IPS-NIHi11 (cell line): ENCODE results near the gene OR52N5.

ENCODE experiments used
- DNase-seq: peaks from one replicate; pipeline ENCODE4 v3.0.0; 2012; ENCODE audit warnings: mixed read lengths, low spot score

The OR52N5 gene

DNA sequence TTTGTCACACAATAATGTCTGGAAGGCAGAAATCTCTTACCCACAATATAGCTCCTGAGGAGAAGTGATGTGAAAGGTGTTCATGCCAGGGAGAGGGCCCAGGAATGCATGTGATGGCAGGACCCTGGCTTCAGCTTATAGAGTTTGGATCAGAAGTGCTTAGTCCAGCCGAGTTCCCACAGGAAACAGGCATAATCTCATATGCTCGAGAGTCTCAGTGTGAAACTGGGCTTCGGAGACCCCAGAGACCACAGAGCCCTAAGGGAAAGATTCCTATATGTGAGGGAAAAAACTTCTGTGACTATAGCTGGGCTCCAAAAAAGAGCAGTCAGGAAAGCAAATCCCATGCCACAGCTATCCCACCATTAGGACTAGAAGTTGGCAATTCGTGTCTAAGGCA, at the start of gene OR52N5:
OR52N5 (minus strand) TSS at position 101 of the 400 bp plus-strand sequence. CDS start 4,721 bp downstream, outside the sequence.
- DNase-seq, result no peak

DNA sequence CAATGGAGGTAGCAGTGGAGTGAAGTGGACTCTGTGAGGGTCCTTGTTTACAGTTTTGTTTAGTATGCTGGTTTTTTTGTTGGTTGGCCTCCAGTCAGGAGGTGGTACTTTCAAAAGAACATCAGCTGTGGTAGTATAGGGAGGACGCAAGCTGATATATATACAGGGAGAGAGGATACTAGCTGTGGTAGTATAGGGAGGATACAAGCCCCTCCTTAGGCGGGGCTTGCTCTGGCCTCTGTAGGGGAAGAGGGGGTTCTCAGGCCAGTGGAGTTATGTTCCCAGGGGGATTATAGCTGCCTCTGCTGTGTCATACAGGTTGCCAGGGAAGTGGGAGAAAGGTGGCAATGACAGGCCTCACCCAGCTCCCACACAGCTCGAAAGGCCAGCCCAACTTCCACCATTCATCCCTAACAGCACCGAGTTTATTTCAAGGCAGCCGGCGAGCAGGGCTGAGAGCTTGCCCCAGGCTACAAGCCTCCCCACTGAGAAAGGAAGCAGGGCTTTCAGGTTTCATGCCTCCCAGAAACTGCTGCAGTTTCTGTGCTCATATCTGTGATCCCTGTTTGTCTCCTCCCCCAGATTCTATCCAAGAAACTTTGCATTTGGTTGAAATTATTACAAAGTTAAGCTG, 48.2 kb upstream of the OR52N5 start:
- DNase-seq, result no peak

DNA sequence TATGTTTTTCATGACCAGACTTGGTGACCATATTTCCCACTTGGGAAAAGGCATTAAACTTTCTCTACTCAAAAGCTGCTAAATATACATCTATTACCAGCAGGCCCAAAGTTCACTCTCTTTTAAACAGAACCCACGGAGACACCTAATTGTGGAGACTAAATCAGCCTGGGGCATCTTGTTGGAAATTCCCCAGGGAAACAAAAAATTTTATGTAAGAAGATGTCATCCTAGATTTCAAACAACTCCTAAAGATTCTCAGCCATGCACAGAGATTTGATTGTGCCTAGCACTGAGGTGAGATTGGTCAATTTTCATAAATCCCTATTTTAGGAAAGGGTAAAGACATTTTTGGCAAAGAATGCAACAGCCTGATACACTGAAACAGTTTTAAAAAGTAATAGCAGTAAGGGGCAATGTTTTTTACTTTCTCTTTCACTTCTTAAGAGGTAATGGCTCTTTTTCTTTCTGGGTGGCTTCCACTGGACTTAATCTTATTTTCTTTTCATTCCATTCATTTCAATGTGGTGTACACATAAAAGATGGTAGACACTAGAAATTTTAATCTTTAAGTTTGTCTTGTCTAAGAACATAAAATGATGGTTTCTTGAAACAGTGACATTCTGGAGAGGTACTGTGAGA, 35.2 kb upstream of the OR52N5 start:
- no peak for DNase-seq

DNA sequence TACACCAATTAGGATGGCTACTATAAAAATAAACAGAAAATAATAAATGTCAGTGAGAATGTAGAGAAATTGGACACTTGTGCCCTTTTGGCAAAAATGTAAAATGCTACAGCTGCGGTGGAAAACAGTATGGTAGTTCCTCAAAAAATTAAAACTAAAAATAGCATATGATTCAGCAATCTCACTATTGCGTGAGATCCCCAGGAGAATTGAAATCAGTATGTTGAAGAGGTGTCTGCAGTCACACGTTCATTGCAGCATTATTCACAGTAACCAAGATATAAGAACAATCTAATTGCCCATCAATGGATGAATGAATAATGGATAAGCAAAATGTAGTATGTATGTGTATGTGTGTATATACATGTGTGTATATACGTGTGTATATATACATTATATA, 32.4 kb upstream of the OR52N5 start:
- DNase-seq, result no peak

DNA sequence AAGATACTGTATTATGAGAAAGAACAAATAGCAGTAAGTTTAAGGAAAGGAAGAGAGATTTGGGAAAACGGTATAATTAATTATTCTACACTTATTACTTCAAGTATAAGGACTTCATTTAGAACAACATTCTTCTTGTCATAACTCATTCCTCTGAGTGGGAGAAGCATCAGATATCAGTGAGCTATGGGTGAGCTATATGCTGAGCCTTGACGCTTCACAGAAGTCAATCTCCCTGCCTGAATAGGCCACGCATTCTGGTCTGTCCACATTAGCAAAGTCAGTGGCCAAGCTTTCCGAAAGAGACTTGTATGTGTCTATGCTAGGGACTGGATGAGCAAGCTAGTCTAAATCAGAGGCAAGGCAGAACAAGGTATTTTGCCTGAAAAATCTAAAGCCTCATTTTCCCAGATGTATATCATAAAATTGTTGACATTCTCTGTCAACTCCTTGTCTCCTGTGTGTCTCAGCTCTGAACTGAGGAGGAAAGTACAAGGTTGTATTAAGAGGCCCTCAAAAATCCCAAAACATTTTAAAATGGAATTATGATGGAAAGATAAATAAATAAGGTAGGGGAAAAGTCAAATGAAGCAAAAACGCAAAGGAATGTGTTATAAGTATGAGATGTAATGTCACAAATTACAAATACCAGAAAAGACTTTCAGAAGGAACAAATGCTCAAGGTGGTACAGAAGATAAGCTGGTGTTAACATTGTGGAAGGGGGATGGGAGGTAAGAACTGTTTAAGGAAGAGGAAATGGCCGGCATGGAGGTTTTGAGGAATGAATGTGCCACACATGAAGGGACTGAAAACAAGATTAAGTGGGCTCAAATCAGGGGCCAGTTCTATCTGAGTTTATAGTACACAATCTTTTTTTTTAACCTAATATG, 27.0 kb upstream of the OR52N5 start:
- DNase-seq, result no peak

DNA sequence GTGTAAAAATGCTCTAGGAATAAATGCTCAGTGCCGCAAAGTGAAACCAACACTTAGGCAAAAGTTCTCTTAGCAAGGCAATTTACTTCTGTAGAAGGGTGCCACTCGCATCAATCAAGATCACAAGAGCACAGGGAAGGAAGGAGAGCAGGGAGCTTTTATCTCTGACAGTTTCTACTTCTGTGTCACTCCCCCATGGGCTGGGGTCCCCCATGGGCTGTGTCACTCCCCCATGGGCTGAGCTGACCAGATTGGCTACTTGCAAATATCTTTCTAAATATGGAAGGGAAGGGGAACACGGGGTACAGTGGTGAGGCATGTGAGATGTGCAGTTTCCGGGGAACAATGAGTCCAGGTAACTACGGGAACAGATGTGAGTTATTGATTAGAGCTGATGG, 26.0 kb upstream of the OR52N5 start:
- DNase-seq, result no peak

DNA sequence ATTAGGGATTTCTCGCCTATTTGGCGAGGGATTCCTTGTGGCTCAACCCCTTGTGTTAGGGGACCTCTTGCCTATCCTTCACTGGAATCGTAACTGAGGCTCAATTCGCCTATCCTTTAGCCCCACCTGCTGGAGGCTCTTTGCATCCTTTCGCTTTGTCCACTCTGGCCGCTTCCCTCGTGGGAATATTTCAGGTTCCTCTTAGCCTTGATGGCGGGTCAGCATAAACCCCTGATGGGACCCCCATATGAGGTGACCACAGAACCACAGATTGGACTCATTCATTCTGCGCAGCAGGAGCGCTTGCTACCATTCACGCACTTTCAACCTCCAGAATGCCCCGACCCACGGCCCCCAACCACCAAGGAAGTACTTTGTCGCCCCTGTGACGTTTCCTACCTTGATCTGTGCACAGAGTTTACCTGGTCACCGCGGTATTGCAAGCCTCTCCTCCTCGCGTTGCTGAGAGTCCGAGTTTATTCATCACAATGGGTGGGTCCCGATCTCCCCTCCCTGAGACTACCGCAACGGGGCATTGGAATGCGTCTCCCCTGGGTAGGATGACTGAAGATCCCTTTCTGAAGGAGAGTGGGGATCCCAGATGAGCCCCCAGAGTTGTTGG, 25.5 kb upstream of the OR52N5 start, which contains the start of gene OR52N2:
OR52N2 (plus strand) TSS at position 425 of the 622 bp plus-strand sequence. CDS start 11,412 bp downstream, outside the sequence.
- DNase-seq, result peak; percentile 49

DNA sequence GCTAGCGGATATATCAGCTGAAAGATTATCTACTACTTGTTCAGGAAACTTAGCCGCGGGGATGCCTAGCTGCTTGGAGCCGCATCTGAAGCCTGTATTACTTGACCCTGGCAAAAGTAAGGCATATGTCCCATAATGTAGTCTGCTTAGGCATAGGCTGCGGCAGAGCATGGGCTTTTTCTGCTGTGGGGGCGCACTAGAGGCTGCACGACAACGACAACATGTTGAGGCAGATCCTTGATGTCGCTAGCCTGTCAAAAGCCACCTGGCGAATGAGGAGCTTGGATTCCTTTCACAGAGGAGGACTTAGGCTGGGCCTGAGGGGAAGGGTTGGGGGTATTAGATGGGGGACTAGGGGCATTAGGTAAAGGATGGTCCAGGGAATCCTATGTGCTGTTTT, 24.4 kb upstream of the OR52N5 start:
- DNase-seq, result no peak

DNA sequence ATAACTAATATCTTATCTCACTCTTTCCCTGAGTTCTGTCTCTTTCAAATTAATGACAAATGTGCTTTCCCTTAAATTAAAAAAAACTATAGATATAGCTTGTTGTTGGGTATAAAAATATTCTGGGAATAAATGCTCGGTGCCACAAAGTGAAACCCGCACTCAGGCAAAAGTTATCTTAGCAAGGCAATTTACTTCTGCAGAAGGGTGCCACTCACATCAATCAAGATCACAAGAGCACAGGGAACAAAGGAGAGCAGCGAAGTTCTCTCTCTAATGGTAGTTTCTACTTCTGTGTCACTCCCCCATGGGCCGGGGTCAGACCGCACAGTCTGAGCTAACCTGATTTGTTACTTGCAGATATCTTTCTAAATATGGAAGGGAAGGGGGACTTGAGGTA, 20.8 kb upstream of the OR52N5 start:
- DNase-seq, result no peak

DNA sequence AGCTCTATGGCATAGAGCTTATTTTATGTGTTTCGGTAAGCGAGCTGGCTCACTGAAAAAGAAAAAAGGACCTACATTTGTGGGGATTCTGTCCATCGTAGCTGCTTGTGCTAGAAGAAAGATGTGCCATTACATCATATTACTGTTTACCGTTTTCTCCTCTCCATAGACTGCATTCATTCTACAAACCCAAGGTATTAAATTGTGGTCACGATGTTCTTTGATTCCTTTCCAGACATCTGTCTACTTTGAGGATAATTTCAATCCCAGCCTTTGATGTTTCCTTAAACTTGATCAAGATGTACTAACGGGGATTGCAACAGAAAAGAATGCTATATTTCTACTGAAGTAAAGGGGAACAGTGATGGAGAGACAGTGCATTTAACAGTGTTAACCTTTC, 13.4 kb upstream of the OR52N5 start:
- no peak for DNase-seq

DNA sequence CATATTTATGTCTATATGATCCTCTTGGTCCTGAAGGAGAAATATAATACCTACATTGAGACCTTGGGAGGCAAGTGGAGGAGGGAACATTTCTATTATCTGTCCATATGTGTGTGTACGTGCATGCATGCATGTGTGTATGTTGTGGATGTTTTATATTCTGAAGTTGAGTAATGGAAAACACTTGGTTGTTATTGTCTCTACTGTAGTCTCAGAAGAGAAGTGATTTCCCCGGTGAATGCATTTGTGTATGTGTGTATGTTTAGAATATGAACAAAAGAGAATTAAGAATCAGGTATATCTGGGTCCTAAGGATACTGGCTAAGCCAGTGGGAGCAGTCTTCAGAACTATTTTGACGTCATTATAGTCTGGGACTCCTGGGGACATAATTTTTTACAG, 8.0 kb upstream of the OR52N5 start, which contains the start of gene OR52N1:
OR52N1 (minus strand) TSS at position 101 of the 400 bp plus-strand sequence. CDS start 2,449 bp downstream, outside the sequence.
- DNase-seq, result no peak

DNA sequence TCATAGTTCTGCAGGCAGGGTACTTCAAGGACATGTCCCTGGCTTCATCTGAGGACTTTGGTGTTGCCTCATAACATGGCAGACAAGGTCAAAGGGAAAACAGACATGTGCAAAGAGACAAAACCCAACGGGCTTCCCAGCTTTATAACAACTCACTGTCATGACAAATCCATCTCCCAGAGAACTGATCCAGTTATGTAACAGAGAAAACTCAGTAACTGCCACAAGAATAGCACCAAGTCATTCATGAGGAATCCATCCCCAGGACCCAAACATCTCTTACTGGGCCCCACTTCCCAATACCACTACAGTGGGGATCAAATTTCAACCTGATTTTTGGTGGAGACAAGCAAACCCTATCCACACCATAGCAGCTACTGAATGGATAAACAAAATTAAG, 16.1 kb downstream of the OR52N5 start:
- DNase-seq, result no peak

DNA sequence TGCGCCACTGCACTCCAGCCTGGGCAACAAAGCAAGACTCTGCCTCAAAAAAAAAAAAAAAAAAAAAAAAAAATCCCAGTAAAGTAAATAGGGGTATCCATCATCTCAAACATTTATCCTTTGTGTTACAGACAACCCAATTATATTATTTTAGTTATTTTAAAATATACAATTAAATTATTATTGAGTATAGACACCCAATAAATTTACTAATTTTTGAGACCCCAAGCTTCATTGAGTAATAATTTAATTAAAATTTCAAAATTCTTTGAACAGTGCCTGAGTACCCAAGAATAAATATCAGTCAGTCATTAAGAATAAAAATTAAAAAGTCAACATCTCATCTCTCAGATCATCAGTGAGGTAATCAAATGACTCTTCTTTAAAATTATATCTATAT, 29.2 kb downstream of the OR52N5 start, which contains the start of gene OR52N4:
OR52N4 (plus strand) TSS at position 301 of the 400 bp plus-strand sequence. CDS start 498 bp downstream, outside the sequence.
- DNase-seq, result no peak

DNA sequence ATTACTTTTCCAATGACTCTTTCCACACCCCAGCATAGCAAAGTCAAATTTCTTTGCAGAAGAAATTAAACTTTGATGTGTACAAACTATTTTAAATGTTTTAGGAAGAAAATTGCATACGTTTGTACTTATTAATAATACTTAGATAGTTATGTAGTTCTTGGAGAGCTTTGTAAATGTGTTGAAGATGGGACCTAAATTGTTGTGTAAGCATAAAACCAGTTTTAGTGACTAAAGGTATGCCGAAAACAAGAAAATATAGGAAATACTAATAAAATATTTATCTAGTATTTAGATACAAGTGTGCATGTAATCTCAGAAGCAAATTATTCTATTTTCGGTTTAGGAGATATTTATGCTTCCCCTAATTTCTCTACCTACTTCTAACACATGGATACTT, 33.3 kb downstream of the OR52N5 start:
- no peak for DNase-seq

DNA sequence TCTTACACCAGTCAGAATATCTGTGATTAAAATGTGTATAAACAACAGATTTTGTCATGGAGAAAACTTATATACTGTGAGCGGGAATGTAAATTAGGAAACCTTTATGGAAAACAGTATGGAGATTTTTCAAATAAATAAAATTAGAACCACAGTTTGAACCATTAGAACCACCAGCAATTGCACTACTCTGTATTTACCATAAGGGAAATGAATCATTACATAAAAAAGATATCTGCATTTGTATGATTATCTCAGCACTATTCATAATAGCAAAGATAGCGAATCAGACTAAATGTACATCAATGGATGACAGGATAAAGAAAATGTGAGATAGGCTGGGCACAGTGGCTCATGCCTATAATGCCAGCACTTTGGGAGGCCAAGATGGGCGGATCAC, 36.5 kb downstream of the OR52N5 start:
- no peak for DNase-seq

DNA sequence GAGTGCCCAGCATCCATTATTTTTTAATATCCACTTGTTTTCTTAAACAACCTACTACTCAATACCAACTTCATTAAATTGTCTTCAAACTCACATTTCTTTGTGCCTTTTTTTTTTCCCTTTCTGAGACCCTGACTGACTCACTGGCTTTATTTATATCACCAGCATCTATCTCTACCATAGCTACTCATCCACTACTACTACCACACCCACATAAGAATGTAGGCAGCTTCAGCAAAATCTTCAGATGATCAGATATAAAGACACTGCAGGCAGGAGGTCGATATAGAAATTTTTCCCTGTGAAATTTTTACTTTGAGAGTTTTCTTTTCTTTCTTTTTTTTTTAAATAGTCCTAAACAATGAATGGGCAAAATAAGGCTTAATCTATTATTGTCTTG, 44.7 kb downstream of the OR52N5 start:
- no peak for DNase-seq

DNA sequence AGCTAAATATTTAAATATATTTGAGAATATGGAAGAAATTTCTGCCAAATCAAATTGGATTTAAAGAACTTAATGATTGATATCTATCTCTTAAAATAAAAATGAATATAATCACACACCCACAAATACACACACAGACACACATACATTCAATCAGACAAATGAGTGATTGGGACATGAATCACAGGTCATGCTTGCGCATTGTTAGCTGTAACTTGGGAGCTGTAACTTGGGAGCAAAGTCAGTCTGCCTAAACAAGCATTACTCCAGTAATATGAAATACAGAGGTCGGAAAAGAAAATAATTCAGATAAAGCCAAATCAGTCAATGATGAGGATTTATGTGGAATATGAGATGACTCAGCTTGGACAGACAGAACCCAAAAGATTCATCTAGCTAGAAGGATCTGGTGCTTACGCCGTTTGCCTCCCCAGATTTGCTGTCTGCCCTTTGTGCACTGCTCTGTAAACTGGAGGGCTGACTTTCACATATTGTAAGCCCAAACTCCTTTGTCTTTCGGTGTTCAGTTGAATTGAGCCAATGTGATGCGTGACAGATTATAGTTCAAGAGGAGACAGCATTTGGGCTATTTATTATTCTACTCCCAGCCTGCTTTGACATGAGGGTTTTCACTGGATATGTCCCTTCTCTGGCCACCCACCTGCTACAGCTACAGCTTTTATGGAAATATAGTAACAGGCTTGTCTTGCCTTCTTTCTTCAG, 45.3 kb downstream of the OR52N5 start:
- no peak for DNase-seq

DNA sequence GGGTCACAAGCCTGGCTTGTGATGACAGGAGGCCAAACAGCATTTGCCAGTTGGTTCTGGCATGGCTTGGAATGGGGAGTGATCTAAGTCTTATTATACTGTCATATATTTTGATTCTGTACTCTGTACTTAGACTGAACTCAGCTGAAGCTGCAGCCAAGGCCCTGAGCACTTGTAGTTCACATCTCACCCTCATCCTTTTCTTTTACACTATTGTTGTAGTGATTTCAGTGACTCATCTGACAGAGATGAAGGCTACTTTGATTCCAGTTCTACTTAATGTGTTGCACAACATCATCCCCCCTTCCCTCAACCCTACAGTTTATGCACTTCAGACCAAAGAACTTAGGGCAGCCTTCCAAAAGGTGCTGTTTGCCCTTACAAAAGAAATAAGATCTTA, 46.1 kb downstream of the OR52N5 start:
- DNase-seq, result no peak

DNA sequence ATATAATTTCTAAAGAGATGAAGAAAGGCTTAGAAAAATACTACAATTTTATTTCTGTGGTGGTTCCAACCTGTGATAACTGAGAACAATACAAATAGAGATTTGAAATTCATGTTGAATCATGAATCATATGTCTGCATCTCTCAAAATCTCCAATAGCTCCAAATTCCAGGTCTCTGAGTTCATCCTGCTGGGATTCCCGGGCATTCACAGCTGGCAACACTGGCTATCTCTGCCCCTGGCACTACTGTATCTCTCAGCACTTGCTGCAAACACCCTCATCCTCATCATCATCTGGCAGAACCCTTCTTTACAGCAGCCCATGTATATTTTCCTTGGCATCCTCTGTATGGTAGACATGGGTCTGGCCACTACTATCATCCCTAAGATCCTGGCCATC, 46.8 kb downstream of the OR52N5 start, which contains the start of gene OR56B1:
OR56B1 (plus strand) TSS at position 53 of the 400 bp plus-strand sequence; CDS start at position 122, 69 bp downstream.
- DNase-seq, result no peak

DNA sequence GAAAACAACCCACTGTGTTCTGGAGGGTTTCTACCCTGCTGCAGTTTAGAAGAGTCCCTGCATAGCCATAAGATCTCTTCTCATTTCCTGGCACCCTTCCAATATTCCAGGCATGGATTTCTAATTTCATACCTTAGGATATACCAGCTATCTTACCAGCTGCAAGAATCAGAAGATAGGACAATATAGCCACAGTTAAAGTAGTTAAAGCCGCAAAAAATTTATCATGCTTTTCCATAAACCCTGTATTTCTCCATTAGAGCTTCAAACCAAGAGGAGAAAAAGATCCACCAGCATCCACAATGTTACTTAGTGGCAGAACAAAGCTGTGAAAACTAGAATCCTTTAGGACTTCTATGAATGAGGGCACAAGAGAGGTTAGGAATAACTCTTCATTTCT, 55.5 kb downstream of the OR52N5 start:
- no peak for DNase-seq

DNA sequence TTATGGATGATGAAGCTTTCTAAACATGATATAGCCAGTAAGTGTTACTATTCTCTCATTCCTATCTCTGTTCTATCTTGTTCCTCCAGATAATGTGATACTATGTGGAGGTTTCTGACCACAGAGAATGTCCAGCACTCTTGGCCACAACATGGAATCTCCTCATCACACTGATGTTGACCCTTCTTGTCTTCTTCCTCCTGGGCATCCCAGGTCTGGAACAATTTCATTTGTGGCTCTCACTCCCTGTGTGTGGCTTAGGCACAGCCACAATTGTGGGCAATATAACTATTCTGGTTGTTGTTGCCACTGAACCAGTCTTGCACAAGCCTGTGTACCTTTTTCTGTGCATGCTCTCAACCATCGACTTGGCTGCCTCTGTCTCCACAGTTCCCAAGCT, 56.8 kb downstream of the OR52N5 start:
- DNase-seq, result no peak
